ENCODE measurements around the gene FADS1. TPM values are rescaled to one million over a fixed set of nuclear protein-coding genes. Genes with fewer than 3 reads are reported as not detected.

FADS1 gene
- total RNA-seq, 2 donors from 2014 or later, result 21.8 to 28.4 TPM

DNA sequence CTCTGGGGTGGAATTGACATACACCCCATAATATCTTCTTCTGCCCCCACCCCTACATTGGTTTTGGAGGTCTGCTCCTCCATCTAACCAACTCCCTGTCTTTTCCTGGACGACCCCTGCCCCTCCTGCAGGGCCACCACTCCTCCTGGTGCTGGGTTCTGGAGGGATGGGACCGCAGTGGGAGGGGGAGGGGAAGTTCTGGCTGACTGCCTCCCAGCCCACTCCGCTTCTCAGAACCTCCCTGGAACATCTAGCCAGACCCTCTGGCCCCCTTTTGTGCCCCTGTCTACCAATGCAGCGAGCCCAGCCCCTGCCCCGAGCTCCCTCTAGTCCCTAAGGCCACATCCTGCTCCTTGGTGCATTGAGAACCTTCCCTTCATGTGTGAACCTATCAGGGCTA, 63.1 kb downstream of the FADS1 start:
- no peak for DNase-seq (ENCODE audit: low spot score)
- TF ChIP-seq, protein P1, sequence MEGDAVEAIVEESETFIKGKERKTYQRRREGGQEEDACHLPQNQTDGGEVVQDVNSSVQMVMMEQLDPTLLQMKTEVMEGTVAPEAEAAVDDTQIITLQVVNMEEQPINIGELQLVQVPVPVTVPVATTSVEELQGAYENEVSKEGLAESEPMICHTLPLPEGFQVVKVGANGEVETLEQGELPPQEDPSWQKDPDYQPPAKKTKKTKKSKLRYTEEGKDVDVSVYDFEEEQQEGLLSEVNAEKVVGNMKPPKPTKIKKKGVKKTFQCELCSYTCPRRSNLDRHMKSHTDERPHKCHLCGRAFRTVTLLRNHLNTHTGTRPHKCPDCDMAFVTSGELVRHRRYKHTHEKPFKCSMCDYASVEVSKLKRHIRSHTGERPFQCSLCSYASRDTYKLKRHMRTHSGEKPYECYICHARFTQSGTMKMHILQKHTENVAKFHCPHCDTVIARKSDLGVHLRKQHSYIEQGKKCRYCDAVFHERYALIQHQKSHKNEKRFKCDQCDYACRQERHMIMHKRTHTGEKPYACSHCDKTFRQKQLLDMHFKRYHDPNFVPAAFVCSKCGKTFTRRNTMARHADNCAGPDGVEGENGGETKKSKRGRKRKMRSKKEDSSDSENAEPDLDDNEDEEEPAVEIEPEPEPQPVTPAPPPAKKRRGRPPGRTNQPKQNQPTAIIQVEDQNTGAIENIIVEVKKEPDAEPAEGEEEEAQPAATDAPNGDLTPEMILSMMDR (IDR thresholded peaks at IDR 0.05), result no peak
- H3K9me3 ChIP-seq, result no peaks in the 10 kb centered on the region
- no peak overlapping the region for H3K27ac ChIP-seq
- peaks cover 0 to 9% of the 10 kb centered on the region in 2 donors for H3K4me1 ChIP-seq
- peak overlapping the region in 1 of 2 donors; percentile 58 for H3K4me3 ChIP-seq
- no peaks in the 10 kb centered on the region for H3K36me3 ChIP-seq
- H3K27me3 ChIP-seq, result no peaks in the 10 kb centered on the region

DNA sequence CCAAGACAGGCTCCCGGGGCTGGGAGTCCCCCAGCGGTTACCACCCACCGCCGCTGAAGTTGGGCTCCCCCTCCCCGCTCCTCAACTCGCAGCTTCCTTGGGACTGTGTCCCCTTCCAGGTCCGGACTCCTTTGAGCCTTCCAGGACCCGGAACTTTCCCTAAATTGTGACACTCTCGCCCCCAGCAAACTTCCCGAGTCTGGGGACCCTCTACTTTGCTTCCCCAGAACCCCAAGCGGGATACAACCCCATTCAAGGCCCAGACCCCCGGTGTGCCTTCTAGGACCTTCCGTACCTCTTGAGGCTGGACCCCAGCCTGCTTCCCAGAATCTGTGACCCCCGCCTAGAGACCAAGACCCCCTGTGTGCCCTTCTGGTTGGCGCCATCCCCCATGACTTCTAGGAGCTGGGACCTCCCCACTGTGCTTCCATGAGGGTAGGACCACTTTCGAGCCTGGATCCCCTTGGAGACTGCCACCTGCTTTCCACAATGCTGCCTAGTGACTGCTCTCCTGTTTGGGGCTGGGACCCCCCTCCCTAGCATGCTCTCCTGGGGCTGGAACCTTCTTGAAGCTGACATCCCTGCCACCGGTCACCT, 63.8 kb downstream of the FADS1 start:
- TF ChIP-seq, protein P1 (IDR thresholded peaks at IDR 0.05), result no peak
- H3K27me3 ChIP-seq, result no peaks in the 10 kb centered on the region

DNA sequence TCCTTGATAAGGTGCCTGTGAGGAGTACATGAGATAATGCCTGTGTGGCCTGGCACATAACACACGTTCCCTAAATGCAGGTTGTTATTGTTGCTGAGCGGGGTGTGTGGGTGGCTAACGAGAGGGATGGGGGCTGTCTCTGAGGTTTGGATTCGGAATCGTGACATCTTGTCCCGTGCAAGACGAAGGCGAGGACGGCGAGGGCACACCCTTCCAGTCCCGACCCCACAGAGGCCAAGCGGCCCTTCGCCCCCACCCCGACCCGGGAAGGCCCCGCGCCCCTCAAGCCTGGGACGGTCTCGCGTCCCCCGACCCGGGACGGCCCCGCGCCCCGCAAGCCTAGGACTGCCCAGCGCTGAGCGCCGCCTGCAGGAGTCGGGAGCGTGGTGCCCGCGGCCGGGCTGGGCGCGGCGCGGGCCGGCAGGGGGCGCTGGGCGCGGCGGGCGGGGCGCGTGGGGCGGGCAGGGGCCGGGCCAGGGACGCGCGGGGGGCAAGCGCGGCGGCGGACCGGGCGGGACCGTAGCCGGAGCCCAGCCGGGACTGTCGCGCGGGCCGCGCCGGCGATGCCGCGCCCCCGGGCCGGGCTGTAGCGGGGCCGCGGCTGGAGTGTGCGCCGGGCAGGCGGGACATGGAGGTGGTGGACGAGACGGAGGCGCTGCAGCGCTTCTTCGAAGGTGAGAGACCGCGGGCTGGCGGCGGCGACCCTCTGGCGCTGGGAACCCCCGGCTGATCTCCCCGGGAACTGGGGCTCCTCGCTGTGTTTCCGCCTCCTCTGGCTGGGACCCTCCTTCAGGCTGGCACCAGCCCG, 64.5 kb downstream of the FADS1 start, which contains the start of gene MYRF:
TSS of gene MYRF (plus strand) at position 520 of the 808 bp plus-strand sequence. CDS start at position 629, 109 bp downstream.
- TF ChIP-seq, protein P1 (IDR thresholded peaks at IDR 0.05), result peak; percentile 39 to 58
- no peak within 1 kb of the TSS for H3K27ac ChIP-seq
- DNase-seq (ENCODE audit: low spot score), result no peak

More for the DNA sequence above, 63.8 kb downstream of the FADS1 start:
- Histone ChIP-seq H3K4me1 (peaks cover 0 to 12% of the 10 kb centered on the region in 2 donors), H3K9me3 (no peaks in the 10 kb centered on the region), H3K4me3 (peak overlapping the region; percentile 27 to 58), H3K36me3 (no peaks in the 10 kb centered on the region), H3K27ac (no peak overlapping the region)
- no peak for DNase-seq (ENCODE audit: low spot score)

DNA sequence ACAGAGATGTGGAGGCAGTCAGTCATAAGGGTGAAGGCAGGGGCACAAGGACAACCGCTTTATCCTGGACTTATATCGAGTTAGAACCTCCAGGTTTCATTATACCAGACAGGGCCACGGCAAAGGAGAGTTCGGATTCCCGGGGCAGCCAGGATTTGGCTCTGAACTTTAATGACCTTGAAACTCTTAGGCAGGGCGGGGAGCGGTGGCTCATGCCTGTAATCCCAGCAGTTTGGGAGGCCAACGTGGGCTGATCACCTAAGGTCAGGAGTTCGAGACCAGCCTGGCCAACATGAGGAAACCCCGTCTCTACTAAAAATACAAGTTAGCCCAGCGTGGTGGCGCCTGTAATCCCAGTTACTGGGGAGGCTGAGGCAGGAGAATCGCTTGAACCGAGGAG, 65.4 kb downstream of the FADS1 start:
- no peaks in the 10 kb centered on the region for H3K9me3 ChIP-seq
- H3K4me3 ChIP-seq, result no peak overlapping the region
- no peak for DNase-seq (ENCODE audit: low spot score)
- no peak overlapping the region for H3K27ac ChIP-seq
- H3K36me3 ChIP-seq, result no peaks in the 10 kb centered on the region
- H3K4me1 ChIP-seq, result peaks cover 0 to 17% of the 10 kb centered on the region in 2 donors
- H3K27me3 ChIP-seq, result no peaks in the 10 kb centered on the region
- TF ChIP-seq, protein P1 (IDR thresholded peaks at IDR 0.05), result no peak

More for the DNA sequence above, 64.5 kb downstream of the FADS1 start, which contains the start of gene MYRF:
- H3K9me3 ChIP-seq, result no peaks in the 10 kb centered on the region
- peaks cover 0 to 17% of the 10 kb centered on the region in 2 donors for H3K4me1 ChIP-seq
- H3K36me3 ChIP-seq, result no peaks in the 10 kb centered on the region
- H3K27me3 ChIP-seq, result no peaks in the 10 kb centered on the region
- peak within 1 kb of the TSS; percentile 27 to 58 for H3K4me3 ChIP-seq

DNA sequence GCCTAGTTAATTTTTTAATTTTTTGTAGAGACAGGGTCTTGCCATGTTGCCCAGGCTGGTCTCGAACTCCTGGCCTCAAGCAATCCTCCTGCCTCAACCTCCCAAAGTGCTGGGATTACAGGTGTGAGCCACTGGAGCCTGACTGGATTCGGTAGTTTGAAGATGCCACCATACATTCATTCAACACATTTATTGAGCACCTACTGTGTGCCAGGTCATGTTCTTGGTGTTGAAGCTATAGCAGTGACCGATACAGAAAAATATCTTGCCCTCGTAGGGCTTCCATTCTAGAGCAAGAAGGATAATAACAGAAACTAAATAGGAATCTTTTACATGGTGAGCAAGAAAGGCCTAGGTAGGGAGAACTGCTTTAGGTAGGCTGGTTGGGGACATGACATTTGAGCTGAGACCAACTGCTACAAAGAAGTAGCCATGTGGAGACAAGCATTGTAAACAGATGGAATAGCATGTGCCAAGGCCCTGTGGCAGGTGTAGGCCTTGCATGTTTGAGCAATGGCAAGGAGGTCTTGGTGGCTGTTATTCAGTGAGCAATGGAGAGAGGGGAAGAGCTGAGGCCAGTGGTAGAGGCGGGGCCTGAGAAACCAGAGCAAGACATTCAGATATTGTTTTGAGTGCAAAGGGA, 66.1 kb downstream of the FADS1 start:
- TF ChIP-seq, protein P1 (IDR thresholded peaks at IDR 0.05), result no peak
- Histone ChIP-seq H3K27me3 (no peaks in the 10 kb centered on the region), H3K27ac (no peak overlapping the region), H3K36me3 (no peaks in the 10 kb centered on the region), H3K9me3 (no peaks in the 10 kb centered on the region), H3K4me1 (peaks cover 0 to 17% of the 10 kb centered on the region in 2 donors), H3K4me3 (no peak overlapping the region)
- no peak for DNase-seq (ENCODE audit: low spot score)

MicroRNAs encoded within 50 kb of the gene (microRNA counts, 767-probe panel; counts per million panel counts)
- microRNA hsa-miR-1908, result 0 to 1,627 counts per million in 2 donors
- microRNA hsa-miR-611, result 0 to 31.0 counts per million in 2 donors

Other genes starting within 250 kb of the FADS1 start
- 10 to 100 TPM; 19.2 to 23.6 TPM for gene SYT7, start 235.9 kb downstream of the FADS1 start, total RNA-seq
- gene DAGLA, start 136.6 kb downstream of the FADS1 start, total RNA-seq, result 1 to 10 TPM; 3.9 to 5.7 TPM
- 10 to 100 TPM in 1 of 2 donors, 1 to 10 TPM in 1; 7.0 to 13.1 TPM for gene MYRF, start 64.4 kb downstream of the FADS1 start, total RNA-seq
- gene TMEM258, start 24.4 kb downstream of the FADS1 start, total RNA-seq, result 10 to 100 TPM; 43.4 to 54.7 TPM
- 1 to 10 TPM; 3.7 to 4.0 TPM for gene FEN1, start 24.1 kb downstream of the FADS1 start, total RNA-seq
- 10 to 100 TPM in 1 of 2 donors, 1 to 10 TPM in 1; 5.1 to 10.2 TPM for gene FADS2, start 11.3 kb upstream of the FADS1 start, total RNA-seq
- 10 to 100 TPM; 48.7 to 93.0 TPM for gene FADS3, start 74.5 kb upstream of the FADS1 start, total RNA-seq
- 10 to 100 TPM in 1 of 2 donors, 1 to 10 TPM in 1; 4.3 to 16.8 TPM for gene RAB3IL1, start 100.6 kb upstream of the FADS1 start, total RNA-seq
- gene BEST1, start 133.3 kb upstream of the FADS1 start, total RNA-seq, result 1 to 10 TPM; 1.3 to 4.7 TPM
- gene FTH1, start 150.6 kb upstream of the FADS1 start, total RNA-seq, result 1,000 to 10,000 TPM; 2,265 to 2,787 TPM

All from right atrium auricular region (tissue), 2 donors.